ENCODE data around the gene TACO1.

Gene TACO1

GRCh38 chr17:63640038-63640437, 39.3 kb downstream of the TACO1 start:
- no peak for FAIRE-seq

- FAIRE-seq: no peak
Measured at GRCh38 chr17:63641692-63642448, 41.2 kb downstream of the TACO1 start.

- FAIRE-seq: no peak
Measured at GRCh38 chr17:63644846-63645245, 44.2 kb downstream of the TACO1 start.

- FAIRE-seq: no peak
Measured at GRCh38 chr17:63645775-63646487, 45.2 kb downstream of the TACO1 start.

GRCh38 chr17:63646488-63646806, 45.8 kb downstream of the TACO1 start:
- no peak for FAIRE-seq

GRCh38 chr17:63647065-63647725, 46.5 kb downstream of the TACO1 start:
- FAIRE-seq: no peak

GRCh38 chr17:63647936-63648335, 47.2 kb downstream of the TACO1 start:
- FAIRE-seq: no peak

GRCh38 chr17:63649813-63650212, 49.1 kb downstream of the TACO1 start:
- no peak for FAIRE-seq

- no peak for FAIRE-seq
Measured at GRCh38 chr17:63652106-63652505, 51.4 kb downstream of the TACO1 start.

GRCh38 chr17:63653050-63653449, 52.4 kb downstream of the TACO1 start:
- no peak for FAIRE-seq

- FAIRE-seq: no peak
Measured at GRCh38 chr17:63657786-63658185, 57.1 kb downstream of the TACO1 start.

Data from colon (tissue), 2 donors.